GM12801 (cell line): Measurements from ENCODE around the gene XYLT1.

Source experiments
- CTCF ChIP-seq: IDR thresholded peaks from one replicate; pipeline ENCODE4 v1.5.1; 2011; ENCODE audit warnings: control low read depth; ENCODE audit not compliant: insufficient read length; ENCODE audit errors: extremely low read depth

XYLT1 gene

GRCh38 chr16:17104654-17105053 is 366.1 kb downstream of the XYLT1 start:
- TF ChIP-seq CTCF: no peak

- no peak for TF ChIP-seq CTCF
Observed at GRCh38 chr16:17103216-17103615, 367.5 kb downstream of the XYLT1 start.

- no peak for TF ChIP-seq CTCF
Observed at GRCh38 chr16:17101646-17102045, 369.1 kb downstream of the XYLT1 start.

- TF ChIP-seq CTCF: no peak
Observed at GRCh38 chr16:17098685-17099084, 372.1 kb downstream of the XYLT1 start.

- no peak for TF ChIP-seq CTCF
Observed at GRCh38 chr16:17084130-17084529, 386.6 kb downstream of the XYLT1 start.

GRCh38 chr16:17083628-17084027 is 387.1 kb downstream of the XYLT1 start:
- TF ChIP-seq CTCF: no peak

- no peak for TF ChIP-seq CTCF
Observed at GRCh38 chr16:17082095-17082882, 388.5 kb downstream of the XYLT1 start.
